ENCODE measurements around the gene CNPY1. TPM values are rescaled to one million over a fixed set of nuclear protein-coding genes. Genes with fewer than 3 reads are reported as not detected.

The CNPY1 gene
- total RNA-seq, 1 experiment from 2014 or later: not detected

GRCh38 chr7:155457544-155458110 lies 88.7 kb downstream of the CNPY1 start:
- DNase-seq (ENCODE audit: low read depth): no peak

- peak; percentile 11 for DNase-seq (ENCODE audit: low read depth)
Measured at GRCh38 chr7:155456738-155457543, 89.4 kb downstream of the CNPY1 start.

GRCh38 chr7:155455776-155456737 lies 90.3 kb downstream of the CNPY1 start:
- DNase-seq (ENCODE audit: low read depth): no peak

DNA sequence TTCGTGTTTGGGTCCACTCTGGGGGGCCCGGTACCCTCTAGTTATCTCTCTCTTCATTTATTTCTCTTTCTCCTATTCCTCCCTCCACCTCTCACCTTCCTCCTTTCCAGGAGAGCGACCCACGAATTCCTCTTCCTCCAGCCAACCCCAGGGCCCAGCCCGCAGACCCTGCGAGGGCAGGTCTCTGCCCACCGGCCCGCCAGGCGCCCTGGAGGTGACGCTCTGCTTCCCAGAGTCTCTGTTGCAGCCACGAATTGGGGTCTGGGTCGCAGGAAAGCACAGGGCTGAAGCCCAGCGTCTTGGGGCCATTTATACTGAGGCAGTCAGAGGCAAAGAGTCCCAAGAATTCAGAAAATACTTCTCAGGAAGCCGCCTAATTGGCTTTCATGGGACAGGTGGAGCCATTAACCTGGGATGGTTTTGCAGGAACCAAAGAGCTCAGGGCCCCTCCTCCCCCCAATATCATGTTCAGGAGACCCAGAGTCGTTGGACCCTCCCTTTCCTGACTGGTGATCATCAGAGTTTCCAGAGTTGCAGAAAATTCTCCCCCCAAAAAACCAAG lies 91.1 kb downstream of the CNPY1 start:
- DNase-seq (ENCODE audit: low read depth): no peak

DNA sequence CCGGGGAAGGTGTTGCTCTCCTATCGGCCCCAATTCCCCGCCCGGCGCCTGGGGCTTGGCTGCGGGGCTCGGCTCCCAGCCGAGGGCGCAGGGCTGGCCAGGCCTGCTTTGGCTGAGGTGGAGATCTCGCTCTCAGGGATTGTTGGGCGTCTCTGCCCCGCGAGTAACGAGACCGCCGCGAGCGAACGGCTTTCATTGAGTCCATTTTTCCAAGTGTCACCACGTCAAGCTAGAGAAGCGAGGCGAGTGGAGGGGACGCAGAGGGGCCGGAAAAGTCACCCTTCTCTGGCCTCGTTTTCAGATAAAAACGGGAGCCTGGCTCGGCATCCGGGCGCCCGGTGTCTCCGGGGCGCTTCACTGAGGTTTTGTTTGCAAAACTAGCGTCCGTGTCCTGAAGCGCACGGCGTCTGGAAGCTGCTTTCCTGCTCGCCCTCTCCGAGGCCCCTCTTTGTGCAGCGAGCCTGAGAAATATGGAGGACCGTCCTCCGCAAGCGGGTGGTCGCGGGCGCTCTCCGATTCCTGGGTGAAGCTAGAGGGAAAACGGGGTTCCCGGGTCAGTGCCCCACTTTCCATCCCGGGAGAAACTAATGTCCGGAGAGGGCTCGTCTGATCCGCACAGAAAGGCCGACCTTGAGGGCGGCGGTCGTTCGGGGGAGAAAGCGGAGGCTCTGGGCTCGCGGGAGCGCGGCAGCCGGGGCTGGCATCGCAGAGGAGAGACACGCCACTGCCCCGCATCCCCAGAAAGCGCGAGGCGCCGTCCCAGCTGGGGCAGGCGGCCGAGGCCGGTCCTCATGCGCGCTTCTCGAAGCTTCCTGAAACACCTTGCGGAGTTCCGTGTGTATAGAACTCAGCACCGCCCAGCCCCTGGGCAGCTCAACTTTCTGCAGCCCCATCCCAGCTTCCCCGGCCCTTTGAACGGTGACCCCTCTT lies 91.9 kb downstream of the CNPY1 start:
- no peak for DNase-seq (ENCODE audit: low read depth)

DNA sequence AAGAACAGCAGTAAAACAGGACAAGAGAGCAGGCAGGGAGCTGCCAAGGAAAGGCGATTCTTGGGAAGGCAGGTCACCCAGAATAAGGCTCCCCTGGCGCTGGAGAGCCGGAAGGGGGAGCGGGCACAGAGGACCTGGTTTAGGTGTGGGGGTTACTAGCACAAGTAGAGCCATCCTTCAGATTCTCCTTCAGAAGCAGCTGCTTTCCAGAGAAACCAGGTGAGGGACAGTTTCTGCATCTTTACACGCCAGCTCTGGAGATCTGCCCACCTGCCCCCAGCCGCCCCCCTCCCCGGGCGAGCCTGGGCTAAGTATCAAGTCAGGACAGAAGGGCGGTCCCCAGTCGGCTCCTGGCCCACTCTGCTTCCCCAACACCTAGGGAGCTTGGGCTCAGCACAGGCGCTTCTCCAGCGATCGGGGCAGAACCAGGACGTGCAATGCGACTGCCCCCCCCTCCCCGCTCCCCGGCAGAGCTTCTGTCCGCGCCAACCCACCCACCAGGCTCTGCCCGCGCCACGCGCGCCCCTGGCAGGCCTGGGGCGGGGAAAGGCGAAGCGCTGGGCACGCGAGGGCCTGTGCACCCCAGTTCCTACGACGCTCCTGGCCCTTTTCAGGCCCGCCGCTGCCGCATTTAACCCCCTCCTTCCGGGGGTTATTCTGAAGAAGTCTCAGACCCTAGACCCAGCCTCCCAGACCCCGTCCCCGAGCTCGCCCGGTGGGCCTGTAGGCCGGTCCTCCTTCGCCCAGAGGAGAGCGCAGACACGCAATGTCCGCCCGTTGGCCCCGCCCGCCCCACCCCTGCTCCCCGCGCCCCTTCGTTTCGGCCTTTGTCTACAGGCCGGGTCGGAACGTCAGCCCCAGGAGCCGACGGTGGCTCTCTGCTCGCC lies 92.8 kb downstream of the CNPY1 start:
- no peak for DNase-seq (ENCODE audit: low read depth)

- DNase-seq (ENCODE audit: low read depth): no peak
Measured at GRCh38 chr7:155452505-155453295, 93.7 kb downstream of the CNPY1 start.

DNA sequence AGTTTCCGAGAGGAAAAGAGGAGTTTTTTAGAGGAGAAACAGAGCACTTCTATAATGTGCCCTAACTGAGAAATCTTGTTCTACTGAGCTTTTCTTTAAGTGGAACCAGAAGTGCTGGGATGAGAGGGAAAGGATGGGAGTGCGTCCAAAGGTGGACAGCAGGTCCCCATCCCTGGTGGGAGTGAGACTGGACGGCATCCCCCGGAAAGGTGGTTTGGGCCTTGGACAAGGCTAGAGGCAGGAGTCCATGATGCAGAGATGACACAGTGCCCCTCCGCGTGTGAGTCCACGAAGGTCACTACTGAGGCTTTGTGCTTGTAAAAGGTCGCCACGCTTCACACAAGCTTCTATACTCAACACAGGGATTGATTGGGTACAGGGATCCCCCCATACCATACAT lies 94.5 kb downstream of the CNPY1 start:
- DNase-seq (ENCODE audit: low read depth): no peak

Other genes starting within 250 kb of the CNPY1 start
- gene INSIG1, start 248.7 kb downstream of the CNPY1 start, total RNA-seq (2014; rRNA removed; shearing (Covaris generic)): 149 and 168 TPM in 2 replicates
- not detected in 2 replicates for gene EN2, start 88.4 kb downstream of the CNPY1 start, total RNA-seq (2014; rRNA removed; shearing (Covaris generic))
- 18.8 and 19.7 TPM in 2 replicates for gene RBM33, start 98.1 kb upstream of the CNPY1 start, total RNA-seq (2014; rRNA removed; shearing (Covaris generic))